Measurements from ENCODE around the gene TACC2.

TACC2 gene

DNA sequence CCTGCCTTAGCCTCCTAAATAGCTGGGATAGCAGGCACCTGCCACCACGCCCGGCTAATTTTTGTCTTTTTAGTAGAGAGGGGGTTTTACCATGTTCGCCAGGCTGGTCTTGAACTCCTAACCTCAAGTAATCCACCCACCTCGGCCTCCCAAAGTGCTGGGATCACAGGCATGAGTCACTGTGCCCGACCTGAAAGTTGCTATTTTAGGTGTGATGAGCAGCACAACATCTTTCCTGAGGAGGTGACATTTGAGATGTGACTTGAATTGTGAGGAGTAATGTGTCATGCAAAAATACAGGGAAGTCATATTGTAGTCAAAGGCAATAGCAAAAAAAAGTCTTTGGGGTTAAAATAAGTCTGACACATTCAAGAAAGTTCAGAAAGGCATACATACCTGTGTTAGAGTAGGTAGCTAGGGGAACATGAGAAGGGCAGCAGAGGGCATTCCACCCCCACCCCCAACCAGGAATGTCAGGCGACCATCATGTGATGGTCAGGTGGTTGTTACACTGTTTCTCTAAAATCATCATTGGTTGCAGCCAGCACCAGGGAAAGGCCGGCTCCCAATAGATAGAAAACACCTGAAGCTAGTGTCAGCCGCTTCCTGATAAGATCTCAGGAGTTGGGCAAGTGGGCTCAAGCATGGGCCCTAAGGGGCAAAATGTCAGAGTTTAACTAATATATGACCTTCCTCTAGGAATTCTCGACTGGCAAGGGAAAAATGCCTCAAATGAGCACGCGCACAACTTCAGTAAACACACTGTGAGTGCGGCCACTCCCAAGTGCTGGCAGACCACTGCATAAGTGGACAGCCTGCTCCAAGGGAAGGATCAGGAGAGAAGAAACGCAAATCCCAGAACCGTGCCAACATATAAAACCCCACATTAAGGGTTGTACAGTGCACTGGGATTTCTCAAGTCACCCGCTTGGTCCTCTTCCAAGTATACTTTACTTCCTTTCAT lies at the start of gene TACC2:
Gene TACC2, plus strand, starts transcription at position 803 of the 964 bp plus-strand sequence. CDS start 32,819 bp downstream, outside the sequence.
- no peak for DNase-seq (ENCODE audit: low read depth)
- TF ChIP-seq CTCF (conservative IDR thresholded peaks at IDR 0.05; ENCODE audit: low read depth, low read length): no peak
- H3K4me3 ChIP-seq (ENCODE audit: low read length): no peak within 1 kb of the TSS

GRCh38 chr10:121941532-121941931 lies 47.4 kb upstream of the TACC2 start:
- no peak for TF ChIP-seq CTCF (conservative IDR thresholded peaks at IDR 0.05; ENCODE audit: low read depth, low read length)
- no peak overlapping the region for H3K4me3 ChIP-seq (ENCODE audit: low read length)
- no peak for DNase-seq (ENCODE audit: low read depth)

DNA sequence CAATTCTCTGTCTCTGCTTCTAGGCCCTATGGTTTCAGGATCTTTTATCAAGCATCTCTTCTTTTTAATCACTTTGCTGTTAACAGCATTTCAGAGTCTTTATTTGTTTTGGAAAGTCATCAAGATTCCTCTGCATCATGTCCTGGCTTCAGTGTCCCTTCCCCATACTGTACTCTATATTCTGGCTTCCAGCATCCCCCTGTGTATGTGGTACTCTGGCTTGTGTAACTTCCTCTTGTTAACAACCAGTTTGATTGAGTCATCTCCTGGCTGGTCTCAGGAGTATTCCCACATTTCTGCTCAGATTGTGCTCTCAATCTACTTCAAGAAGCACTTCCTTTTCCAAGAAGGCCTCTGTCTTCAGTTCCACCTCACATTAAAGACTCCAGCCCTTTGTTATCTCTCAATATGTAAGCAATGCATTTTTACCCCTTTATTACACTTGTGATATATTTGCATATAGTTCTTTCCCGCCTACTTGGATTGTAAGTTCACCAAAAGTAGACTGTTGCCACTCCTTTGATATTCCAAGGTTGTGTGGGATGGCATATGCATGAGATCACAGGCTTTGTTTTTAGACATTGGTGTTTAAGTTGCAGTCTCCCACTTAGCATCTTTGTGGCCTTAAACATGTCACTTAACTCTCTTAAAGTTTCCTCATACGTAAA lies 46.1 kb upstream of the TACC2 start:
- TF ChIP-seq CTCF (conservative IDR thresholded peaks at IDR 0.05; ENCODE audit: low read depth, low read length): no peak
- no peak overlapping the region for H3K4me3 ChIP-seq (ENCODE audit: low read length)
- no peak for DNase-seq (ENCODE audit: low read depth)

GRCh38 chr10:121947343-121948330 lies 41.3 kb upstream of the TACC2 start:
- no peak for TF ChIP-seq CTCF (conservative IDR thresholded peaks at IDR 0.05; ENCODE audit: low read depth, low read length)
- no peak for DNase-seq (ENCODE audit: low read depth)
- no peak overlapping the region for H3K4me3 ChIP-seq (ENCODE audit: low read length)

- TF ChIP-seq CTCF (conservative IDR thresholded peaks at IDR 0.05; ENCODE audit: low read depth, low read length): no peak
- no peak for DNase-seq (ENCODE audit: low read depth)
- no peak overlapping the region for H3K4me3 ChIP-seq (ENCODE audit: low read length)
These were observed 39.9 kb upstream of the TACC2 start for GRCh38 chr10:121949049-121949448.

DNA sequence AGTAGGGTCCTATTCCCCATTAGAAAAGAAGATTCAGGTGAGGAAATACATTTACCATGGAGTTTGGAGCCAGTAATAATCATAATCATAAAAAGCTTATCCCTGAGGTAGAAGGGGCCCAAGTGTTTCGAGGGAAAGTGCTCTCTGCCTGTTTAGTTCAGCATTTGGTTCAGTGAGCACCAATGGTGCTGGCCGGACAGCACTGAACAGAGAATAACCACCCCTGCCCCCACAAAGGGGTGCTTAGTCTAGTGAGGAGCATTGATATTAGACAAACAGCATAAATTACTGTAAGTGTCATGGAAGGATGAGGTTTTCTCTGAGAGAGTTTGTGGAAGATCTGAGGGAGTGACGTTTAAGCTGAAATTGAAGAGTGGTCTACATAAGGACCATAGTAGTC lies 39.5 kb upstream of the TACC2 start:
- no peak for TF ChIP-seq CTCF (conservative IDR thresholded peaks at IDR 0.05; ENCODE audit: low read depth, low read length)
- no peak for DNase-seq (ENCODE audit: low read depth)
- H3K4me3 ChIP-seq (ENCODE audit: low read length): no peak overlapping the region

Data from retinal pigment epithelial cell (primary cell).